ENCODE measurements around the gene CARD6.

- TF ChIP-seq CTCF (IDR thresholded peaks at IDR 0.05; ENCODE audit: poor library complexity) (no peak), EZH2 (IDR thresholded peaks at IDR 0.05; ENCODE audit: borderline replicate concordance) (no peak), EZH2phosphoT487 (IDR thresholded peaks at IDR 0.05; ENCODE audit: low read depth, severe bottlenecking, unreplicated experiment) (no peak)
Observed at GRCh38 chr5:40842351-40842750, 1.2 kb downstream of the CARD6 start.

All from hepatocyte (in vitro differentiated cells).